HUES64 (cell line): Measurements from ENCODE around the gene SERAC1.
"Not testable (repeated sequence)": the region's sequence is repeated elsewhere in the genome, so short reads cannot be mapped to it uniquely, and the experiment has no call there.

Experiments
- H3K27ac ChIP-seq: 2 replicates; pipeline ENCODE4 v1.7.0; 2013; ENCODE audit warnings: low read depth, low read length, inconsistent platforms
- H3K27me3 ChIP-seq: 2 replicates; pipeline ENCODE4 v1.6.1; 2013; ENCODE audit warnings: mild to moderate bottlenecking, low read length; ENCODE audit not compliant: insufficient read depth
- H3K36me3 ChIP-seq: 2 replicates; pipeline ENCODE4 v1.6.1; 2013; ENCODE audit warnings: mild to moderate bottlenecking, low read length; ENCODE audit not compliant: insufficient read depth
- H3K4me1 ChIP-seq: 2 replicates; pipeline ENCODE4 v1.6.1; 2013; ENCODE audit warnings: mild to moderate bottlenecking, low read length, moderate library complexity; ENCODE audit not compliant: insufficient read depth
- H3K4me3 ChIP-seq: 2 replicates; pipeline ENCODE4 v1.5.1; 2013; ENCODE audit warnings: mild to moderate bottlenecking, low read length, moderate library complexity
- H3K9ac ChIP-seq: 2 replicates; pipeline ENCODE4 v1.6.1; 2013; ENCODE audit warnings: mild to moderate bottlenecking, low read depth, low read length
- H3K9me3 ChIP-seq: 2 replicates; pipeline ENCODE4 v1.6.1; 2013; ENCODE audit warnings: low read depth, low read length; ENCODE audit not compliant: insufficient read depth
- WGBS: fragments of 150-250, 120-280 bp; methylation state at CpG from one replicate; pipeline ENCODE4 v1.1.7; 2013; ENCODE audit warnings: missing lambda C conversion rate; 5-methylcytosine and 5-hydroxymethylcytosine counted together

The SERAC1 gene

GRCh38 chr6:158194487-158195280, 26.6 kb upstream of the SERAC1 start:
- Histone ChIP-seq H3K36me3 (peaks cover 17% of the 10 kb centered on the region), H3K4me1 (peaks cover 23% of the 10 kb centered on the region), H3K9ac (no peak overlapping the region), H3K4me3 (peak overlapping the region; percentile 41), H3K9me3 (no peaks in the 10 kb centered on the region), H3K27ac (peak overlapping the region; percentile 59), H3K27me3 (no peaks in the 10 kb centered on the region)
- WGBS = 10% methylated on average over 4 of the region's 4 CpGs

GRCh38 chr6:158191761-158192160, 23.7 kb upstream of the SERAC1 start:
- 96% methylated on average over 4 of the region's 4 CpGs for WGBS
- H3K27ac ChIP-seq = no peak overlapping the region
- H3K36me3 ChIP-seq = peaks cover 23% of the 10 kb centered on the region
- H3K9ac ChIP-seq = no peak overlapping the region
- no peaks in the 10 kb centered on the region for H3K9me3 ChIP-seq
- no peaks in the 10 kb centered on the region for H3K27me3 ChIP-seq
- no peak overlapping the region for H3K4me3 ChIP-seq
- peaks cover 23% of the 10 kb centered on the region for H3K4me1 ChIP-seq

- WGBS = 100% methylated on average over 1 of the region's 1 CpG
- Histone ChIP-seq H3K4me1 (peaks cover 23% of the 10 kb centered on the region), H3K27ac (no peak overlapping the region), H3K9me3 (no peaks in the 10 kb centered on the region), H3K27me3 (no peaks in the 10 kb centered on the region), H3K4me3 (no peak overlapping the region), H3K36me3 (peaks cover 27% of the 10 kb centered on the region), H3K9ac (no peak overlapping the region)
Measured at GRCh38 chr6:158191032-158191431, 23.0 kb upstream of the SERAC1 start.

- Histone ChIP-seq H3K9ac (no peak overlapping the region), H3K4me3 (no peak overlapping the region), H3K36me3 (peaks cover 27% of the 10 kb centered on the region), H3K27me3 (no peaks in the 10 kb centered on the region), H3K27ac (no peak overlapping the region), H3K4me1 (peaks cover 5% of the 10 kb centered on the region; the same call in 1 of the 2 replicates), H3K9me3 (no peaks in the 10 kb centered on the region)
- WGBS = 89% methylated on average over 3 of the region's 3 CpGs
Measured at GRCh38 chr6:158188591-158188990, 20.5 kb upstream of the SERAC1 start.

GRCh38 chr6:158185729-158186456, 17.8 kb upstream of the SERAC1 start:
- no peaks in the 10 kb centered on the region for H3K9me3 ChIP-seq
- H3K27me3 ChIP-seq = no peaks in the 10 kb centered on the region
- H3K36me3 ChIP-seq = peaks cover 11% of the 10 kb centered on the region
- no peak overlapping the region for H3K27ac ChIP-seq
- 95% methylated on average over 8 of the region's 8 CpGs for WGBS
- H3K4me1 ChIP-seq = 0 out of 2 replicates have a peak, but pooled peaks cover 8% of the 10 kb centered on the region
- no peak overlapping the region for H3K4me3 ChIP-seq
- no peak overlapping the region for H3K9ac ChIP-seq

GRCh38 chr6:158184608-158185007, 16.5 kb upstream of the SERAC1 start:
- no peak overlapping the region for H3K9ac ChIP-seq
- peaks cover 11% of the 10 kb centered on the region for H3K36me3 ChIP-seq
- H3K4me1 ChIP-seq = 0 out of 2 replicates have a peak, but pooled peaks cover 8% of the 10 kb centered on the region
- no peaks in the 10 kb centered on the region for H3K9me3 ChIP-seq
- H3K27me3 ChIP-seq = no peaks in the 10 kb centered on the region
- H3K4me3 ChIP-seq = no peak overlapping the region
- no peak overlapping the region for H3K27ac ChIP-seq

- WGBS = 53% methylated on average over 16 of the region's 16 CpGs
- H3K27ac ChIP-seq, H3K9ac ChIP-seq, H3K9me3 ChIP-seq, H3K27me3 ChIP-seq, H3K4me1 ChIP-seq, H3K4me3 ChIP-seq: not testable (repeated sequence)
- H3K36me3 ChIP-seq = peaks cover 11% of the 10 kb centered on the region
Measured at GRCh38 chr6:158183174-158183972, 15.3 kb upstream of the SERAC1 start.

- not testable (repeated sequence) for H3K9ac ChIP-seq, H3K27ac ChIP-seq, H3K27me3 ChIP-seq, H3K4me3 ChIP-seq, H3K4me1 ChIP-seq, H3K9me3 ChIP-seq
- 88% methylated on average over 2 of the region's 3 CpGs for WGBS
- H3K36me3 ChIP-seq = peaks cover 12% of the 10 kb centered on the region; the same call in 1 of the 2 replicates
Measured at GRCh38 chr6:158177712-158178111, 9.7 kb upstream of the SERAC1 start.

GRCh38 chr6:158175111-158175510, 7.0 kb upstream of the SERAC1 start:
- Histone ChIP-seq H3K27me3 (no peaks in the 10 kb centered on the region), H3K4me1 (peaks cover 26% of the 10 kb centered on the region), H3K27ac (no peak overlapping the region), H3K4me3 (no peak overlapping the region), H3K9me3 (no peaks in the 10 kb centered on the region), H3K36me3 (peaks cover 12% of the 10 kb centered on the region; the same call in 1 of the 2 replicates), H3K9ac (no peak overlapping the region)
- 96% methylated on average over 3 of the region's 3 CpGs for WGBS

- no peaks in the 10 kb centered on the region for H3K27me3 ChIP-seq
- peaks cover 28% of the 10 kb centered on the region for H3K4me1 ChIP-seq
- WGBS = 98% methylated on average over 2 of the region's 2 CpGs
- peaks cover 12% of the 10 kb centered on the region; the same call in 1 of the 2 replicates for H3K36me3 ChIP-seq
- no peak overlapping the region for H3K4me3 ChIP-seq
- H3K9me3 ChIP-seq = no peaks in the 10 kb centered on the region
- H3K27ac ChIP-seq = no peak overlapping the region
- no peak overlapping the region for H3K9ac ChIP-seq
Measured at GRCh38 chr6:158174514-158174913, 6.5 kb upstream of the SERAC1 start.

- no peak overlapping the region for H3K4me3 ChIP-seq
- peaks cover 12% of the 10 kb centered on the region; the same call in 1 of the 2 replicates for H3K36me3 ChIP-seq
- peaks cover 28% of the 10 kb centered on the region for H3K4me1 ChIP-seq
- 95% methylated on average over 2 of the region's 2 CpGs for WGBS
- H3K9ac ChIP-seq = no peak overlapping the region
- no peaks in the 10 kb centered on the region for H3K9me3 ChIP-seq
- no peaks in the 10 kb centered on the region for H3K27me3 ChIP-seq
- no peak overlapping the region for H3K27ac ChIP-seq
Measured at GRCh38 chr6:158174024-158174423, 6.0 kb upstream of the SERAC1 start.
